ENCODE data around the gene MEF2D.

MEF2D gene

GRCh38 chr1:156421939-156422601 is 78.5 kb downstream of the MEF2D start:
- no peak for DNase-seq

GRCh38 chr1:156421062-156421938 is 79.3 kb downstream of the MEF2D start:
- DNase-seq: peak; percentile 81

- no peak for DNase-seq
Observed at GRCh38 chr1:156420205-156421061, 80.1 kb downstream of the MEF2D start.

- DNase-seq: no peak
Observed at GRCh38 chr1:156419854-156420204, 80.7 kb downstream of the MEF2D start.

GRCh38 chr1:156418416-156419070 is 82.0 kb downstream of the MEF2D start:
- DNase-seq: no peak

- no peak for DNase-seq
Observed at GRCh38 chr1:156417401-156418020, 83.1 kb downstream of the MEF2D start.

GRCh38 chr1:156416993-156417392 is 83.6 kb downstream of the MEF2D start:
- no peak for DNase-seq

GRCh38 chr1:156414461-156415064 is 86.0 kb downstream of the MEF2D start:
- no peak for DNase-seq
